GM21717 (cell line): Measurements from ENCODE around the gene IFITM2.
"Not testable (repeated sequence)": the region's sequence is repeated elsewhere in the genome, so short reads cannot be mapped to it uniquely, and the experiment has no call there.

Source experiments
- ATAC-seq: cut with Tn5 transposase; IDR thresholded peaks from one replicate; pipeline ENCODE4 v1.9.1; 2021; ENCODE audit warnings: mild to moderate bottlenecking, moderate library complexity; ENCODE audit not compliant: unreplicated experiment

The IFITM2 gene

DNA sequence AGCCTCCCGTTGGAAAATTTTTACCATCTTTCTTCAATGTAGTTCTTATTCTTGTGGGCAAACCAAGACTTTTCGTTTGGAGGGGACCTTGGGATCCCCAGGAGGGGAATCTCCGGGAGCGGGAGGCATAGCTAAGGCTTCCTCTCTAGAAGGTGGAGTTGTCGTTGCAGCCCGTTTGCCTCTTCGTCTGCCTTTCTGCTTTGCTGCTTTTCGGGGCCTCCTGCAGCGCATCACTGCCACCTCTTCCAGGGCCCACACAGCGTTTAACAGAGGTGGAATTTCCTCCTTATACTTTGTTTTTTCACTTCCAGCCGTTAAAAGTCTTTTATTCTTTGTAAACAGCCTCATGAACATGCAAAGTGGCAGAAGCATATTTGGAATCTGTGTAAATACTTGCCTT, 16.5 kb downstream of the IFITM2 start:
- ATAC-seq, result no peak

DNA sequence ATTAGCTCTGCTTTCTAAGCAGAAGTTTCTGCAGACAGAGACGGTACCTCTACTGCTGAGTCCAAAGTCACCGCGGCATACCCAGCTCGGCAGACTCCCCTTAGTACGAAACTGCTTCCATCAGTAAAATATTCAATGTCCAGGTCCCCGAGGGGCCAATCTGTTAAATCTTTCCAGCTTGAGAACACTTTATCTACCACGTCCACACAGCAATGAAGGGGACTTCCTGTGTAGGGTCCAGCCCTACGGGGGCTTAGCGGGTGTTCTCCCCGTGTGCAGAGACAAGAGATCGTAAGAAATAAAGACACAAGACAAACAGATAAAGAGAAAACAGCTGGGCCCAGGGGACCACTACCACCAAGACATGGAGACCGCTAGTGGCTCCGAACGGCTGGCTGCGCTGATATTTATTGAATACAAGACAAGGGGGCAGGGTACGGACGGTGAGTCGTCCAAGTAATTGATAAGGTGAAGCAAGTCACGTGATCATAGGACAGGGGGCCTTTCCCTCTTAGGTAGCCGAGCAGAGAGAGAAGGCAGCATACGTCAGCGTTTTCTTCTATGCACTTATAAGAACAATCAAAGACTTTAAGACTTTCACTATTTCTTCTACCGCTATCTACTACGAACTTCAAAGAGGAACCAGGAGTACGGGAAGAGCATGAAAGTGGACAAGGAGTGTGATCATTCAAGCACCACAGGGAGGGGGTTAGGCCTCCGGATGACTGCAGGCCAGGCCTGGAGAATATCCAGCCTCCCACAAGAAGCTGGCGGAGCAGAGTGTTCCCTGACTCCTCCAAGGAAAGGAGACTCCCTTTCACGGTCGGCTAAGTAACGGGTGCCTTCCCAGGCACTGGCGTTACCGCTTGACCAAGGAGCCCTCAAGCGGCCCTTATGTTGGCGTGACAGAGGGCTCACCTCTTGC, 17.2 kb downstream of the IFITM2 start:
- ATAC-seq, result not testable (repeated sequence)

DNA sequence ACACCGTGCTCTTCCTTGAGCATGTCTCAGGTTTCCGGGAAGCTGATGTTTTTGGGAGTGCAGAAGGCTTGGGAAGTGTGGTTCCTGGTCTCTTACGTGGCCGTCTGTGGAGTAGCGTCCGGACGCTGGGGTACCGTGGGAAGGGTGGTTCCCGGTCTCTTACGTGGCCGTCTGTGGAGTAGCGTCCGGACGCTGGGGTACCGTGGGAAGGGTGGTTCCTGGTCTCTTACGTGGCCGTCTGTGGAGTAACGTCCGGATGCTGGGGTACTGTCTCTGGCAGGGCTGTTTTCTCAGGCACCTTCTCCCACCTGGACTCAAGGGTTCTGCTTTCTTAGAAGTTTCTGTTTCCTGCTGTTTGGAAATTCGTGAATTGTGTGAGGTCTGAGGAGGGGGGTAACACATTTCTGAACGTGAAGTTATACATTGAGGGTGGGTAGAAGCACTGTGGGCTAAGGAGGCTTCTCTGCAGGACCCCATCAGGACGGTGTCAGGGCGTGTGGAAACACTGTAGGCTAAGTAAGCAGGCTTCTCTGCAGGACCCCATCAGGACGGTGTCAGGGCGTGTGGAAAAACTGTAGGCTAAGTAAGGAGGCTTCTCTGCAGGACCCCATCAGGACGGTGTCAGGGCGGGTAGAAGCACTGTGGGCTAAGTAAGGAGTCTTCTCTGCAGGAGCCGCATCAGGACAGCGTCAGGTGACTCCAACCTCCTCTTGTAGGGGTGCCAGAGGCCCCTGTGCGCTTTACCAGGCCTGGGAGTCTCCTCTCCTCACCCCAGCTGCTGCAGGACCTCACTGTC, 18.4 kb downstream of the IFITM2 start:
- ATAC-seq, result no peak

DNA sequence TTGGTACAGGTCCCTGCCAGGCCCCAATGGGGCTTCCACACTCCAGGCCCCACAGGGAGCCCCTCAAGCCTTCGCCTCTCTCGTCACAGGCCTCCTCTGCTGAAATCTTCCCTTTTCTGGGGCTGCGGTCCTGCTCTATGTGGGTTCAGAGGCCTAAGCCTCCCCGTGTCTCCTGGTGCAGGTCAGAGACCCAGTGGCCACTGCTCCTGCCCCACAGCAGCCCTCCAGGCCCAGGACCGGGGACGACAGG, 18.9 kb downstream of the IFITM2 start:
- ATAC-seq, result no peak

DNA sequence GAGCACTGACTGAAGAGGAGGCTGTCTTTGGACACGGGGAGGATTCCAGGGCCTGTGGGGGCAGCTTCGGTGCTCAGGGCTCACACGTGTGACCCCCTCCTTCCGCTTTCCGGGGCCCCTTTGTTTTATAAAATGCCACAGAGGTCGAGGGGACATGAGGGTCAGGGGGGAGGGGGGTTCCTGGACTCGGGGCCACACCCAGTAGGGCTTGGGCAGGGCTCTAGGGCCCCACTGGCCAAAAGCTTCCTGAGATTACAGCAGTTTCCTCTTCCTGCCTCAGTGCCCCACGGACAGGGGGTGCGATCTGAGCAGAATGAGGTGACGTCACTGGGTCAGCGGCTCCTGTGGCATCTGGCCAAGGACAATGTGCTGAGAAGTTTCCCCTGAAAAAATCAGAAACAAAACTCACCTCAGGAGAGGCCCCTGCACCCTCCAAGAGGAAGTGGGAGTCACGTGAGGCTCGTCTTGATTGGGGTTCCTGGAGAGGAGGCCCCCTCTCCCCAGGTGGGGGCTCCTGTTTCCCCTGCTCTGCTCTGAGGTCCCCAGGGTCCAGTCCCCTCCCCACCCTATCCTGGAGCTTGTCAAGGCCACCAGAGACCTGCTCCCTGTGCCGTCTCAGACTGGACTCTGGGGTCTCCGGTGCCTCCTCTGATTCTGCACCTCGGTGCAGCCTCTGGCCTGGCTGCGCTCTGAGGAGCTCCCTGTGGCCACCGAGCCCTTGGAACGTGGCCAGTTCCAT, 19.4 kb downstream of the IFITM2 start:
- ATAC-seq, result peak; percentile 55

DNA sequence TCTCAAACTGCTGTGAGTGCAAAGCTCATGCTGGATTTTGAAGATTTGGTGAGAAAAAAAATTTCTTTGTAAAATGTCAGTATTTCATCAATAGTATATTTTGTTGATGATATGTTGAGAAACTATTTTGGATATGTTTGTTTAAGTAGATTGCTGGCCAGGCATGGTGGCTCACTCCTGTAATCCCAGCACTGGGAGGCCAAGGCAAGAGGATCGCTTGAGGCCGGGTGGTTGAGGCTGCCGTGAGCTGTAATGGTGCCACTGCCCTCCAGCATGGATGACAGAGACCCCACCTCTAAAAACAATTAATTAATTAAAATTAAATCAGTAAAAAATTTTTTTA, 19.9 kb downstream of the IFITM2 start:
- no peak for ATAC-seq

DNA sequence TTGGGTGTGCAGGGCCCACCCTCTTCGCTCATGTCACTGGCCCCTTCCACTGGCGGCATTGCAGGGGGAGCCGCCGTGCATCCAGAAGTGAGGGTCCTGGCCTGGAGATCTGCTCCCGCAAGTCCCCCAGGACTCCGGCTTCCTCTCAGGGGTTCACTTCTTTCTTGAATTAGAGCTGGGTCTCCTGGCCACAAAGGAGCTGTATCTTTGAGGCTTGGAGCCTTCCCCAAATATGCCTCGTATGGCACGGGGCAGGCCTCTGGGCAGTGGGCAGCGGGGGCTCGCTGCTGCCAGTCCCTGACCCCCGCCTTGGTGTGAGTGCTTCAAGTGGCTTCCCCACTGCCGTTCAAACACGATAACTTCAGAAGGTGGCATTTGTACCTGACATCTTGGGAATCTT, 20.4 kb downstream of the IFITM2 start:
- ATAC-seq, result no peak

DNA sequence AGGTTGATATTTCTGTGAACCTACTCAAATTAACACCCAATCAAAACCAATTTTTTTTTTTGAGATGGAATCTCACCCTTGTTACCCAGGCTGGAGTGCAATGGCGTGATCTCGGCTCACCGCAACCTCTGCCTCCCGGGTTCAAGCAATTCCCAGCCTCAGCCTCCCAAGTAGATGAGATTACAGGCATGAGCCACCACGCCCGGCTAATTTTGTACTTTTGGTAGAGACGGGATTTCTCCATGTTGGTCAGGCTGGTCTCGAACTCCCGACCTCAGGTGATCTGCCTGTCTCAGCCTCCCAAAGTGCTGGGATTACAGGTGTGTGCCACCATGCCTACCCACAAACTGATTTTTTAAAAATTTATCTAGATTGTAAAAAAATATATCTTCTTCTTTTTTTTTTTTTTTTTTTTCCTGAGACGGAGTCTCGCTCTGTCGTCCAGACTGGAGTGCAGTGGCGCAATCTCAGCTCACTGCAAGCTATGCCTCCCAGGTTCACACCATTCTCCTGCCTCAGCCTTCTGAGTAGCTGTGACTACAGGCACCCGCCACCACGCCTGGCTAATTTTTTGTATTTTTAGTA, 21.0 kb downstream of the IFITM2 start:
- not testable (repeated sequence) for ATAC-seq

DNA sequence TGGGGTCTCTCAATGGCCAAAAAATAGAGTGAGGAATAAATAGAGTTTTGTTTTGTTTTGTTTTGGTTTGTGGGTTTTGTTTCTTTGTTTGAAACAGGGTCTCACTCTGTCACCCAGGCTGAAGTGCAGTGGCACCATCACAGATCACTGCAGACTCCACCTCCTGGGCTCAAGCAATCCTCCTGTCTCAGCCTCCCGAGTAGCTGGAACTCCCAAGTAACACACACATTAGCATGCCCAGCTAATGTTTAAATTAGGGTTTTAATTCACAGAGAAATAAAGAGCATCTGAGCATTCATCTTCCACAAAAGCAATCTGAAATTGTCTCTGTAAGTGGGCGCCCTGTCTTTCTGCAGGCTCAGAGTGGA, 22.3 kb downstream of the IFITM2 start:
- no peak for ATAC-seq

DNA sequence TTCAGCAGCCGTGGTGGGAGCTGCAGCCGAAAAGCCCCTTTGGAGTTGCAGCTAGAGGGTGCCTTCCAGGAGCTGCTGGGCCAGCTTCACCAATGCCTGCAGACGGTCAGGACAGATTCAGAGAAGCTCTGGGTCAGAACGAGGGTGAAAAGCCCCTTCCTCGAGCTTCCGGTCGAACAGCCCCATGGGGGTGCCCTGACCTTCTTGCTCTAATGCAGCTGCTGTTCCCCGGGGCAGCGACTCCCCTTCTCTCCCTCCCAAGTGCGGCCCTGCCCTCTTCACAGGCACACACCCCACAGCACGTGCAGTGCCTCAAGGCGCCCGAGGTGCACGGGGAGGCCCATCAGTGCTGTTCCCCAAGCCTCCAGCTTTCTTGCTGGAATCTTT, 22.7 kb downstream of the IFITM2 start:
- no peak for ATAC-seq

DNA sequence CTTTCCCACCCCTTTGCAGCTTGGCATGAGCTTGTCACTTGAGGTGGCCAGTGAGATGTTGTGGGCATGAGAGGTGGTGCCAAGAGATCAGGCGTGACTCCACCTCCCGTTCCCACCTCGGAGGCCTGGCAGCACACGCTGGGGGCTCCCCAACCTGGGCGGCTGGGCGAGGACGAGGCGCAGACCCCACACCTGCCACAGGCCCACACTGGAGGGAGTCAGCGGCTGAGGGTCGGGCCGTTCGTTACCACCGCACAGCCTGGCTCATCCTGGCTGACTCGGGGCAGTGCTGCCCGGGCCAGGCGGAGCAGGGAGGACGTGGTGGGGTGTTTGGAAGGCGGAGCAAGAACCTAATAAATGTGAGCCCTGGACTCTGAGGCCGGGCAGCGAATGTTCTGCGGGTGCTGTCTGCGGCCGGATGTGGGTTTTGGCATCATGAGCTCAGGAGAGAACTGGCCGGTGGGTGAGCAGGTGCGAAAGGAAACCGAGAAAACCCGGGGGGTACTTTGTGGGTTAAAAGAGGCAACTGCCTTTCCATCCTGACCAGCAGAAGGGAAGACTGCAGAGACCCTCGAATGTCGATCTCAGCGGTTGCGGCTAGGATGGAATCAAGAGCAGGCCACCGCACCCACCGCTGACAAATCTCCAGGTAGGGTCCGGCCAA, 23.2 kb downstream of the IFITM2 start:
- ATAC-seq, result no peak

DNA sequence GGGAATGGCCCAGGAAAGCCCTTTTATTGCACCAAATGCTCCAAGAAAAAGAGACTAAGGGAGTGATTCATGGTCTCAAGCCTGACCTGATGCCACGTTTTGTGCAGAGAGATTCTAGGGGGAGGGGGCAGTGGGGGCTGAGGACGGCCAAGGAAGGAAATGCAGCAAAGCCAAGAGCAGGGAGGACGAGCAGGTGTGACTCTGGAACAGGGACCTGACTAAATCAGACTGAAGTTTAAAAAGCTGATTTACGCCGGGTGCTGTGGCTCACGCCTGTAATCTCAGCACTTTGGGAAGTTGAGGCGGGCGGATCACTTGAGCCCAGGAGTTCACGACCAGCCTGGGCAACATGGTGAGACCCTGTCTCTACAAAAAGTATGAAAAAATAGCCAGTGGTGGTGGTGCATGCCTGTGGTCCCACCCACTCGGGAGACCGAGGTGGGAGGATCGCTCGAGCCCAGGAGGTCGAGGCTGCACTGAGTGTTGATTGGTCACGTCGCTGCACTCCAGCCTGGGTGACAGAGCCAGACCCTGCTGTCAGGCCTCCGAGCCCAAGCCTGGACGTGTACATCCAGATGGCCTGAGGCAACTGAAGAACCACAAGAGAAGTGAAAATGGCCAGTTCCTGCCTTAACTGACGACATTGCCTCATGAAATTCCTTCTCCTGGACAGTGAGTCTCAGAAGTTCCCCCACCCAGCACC, 23.9 kb downstream of the IFITM2 start:
- ATAC-seq, result no peak

DNA sequence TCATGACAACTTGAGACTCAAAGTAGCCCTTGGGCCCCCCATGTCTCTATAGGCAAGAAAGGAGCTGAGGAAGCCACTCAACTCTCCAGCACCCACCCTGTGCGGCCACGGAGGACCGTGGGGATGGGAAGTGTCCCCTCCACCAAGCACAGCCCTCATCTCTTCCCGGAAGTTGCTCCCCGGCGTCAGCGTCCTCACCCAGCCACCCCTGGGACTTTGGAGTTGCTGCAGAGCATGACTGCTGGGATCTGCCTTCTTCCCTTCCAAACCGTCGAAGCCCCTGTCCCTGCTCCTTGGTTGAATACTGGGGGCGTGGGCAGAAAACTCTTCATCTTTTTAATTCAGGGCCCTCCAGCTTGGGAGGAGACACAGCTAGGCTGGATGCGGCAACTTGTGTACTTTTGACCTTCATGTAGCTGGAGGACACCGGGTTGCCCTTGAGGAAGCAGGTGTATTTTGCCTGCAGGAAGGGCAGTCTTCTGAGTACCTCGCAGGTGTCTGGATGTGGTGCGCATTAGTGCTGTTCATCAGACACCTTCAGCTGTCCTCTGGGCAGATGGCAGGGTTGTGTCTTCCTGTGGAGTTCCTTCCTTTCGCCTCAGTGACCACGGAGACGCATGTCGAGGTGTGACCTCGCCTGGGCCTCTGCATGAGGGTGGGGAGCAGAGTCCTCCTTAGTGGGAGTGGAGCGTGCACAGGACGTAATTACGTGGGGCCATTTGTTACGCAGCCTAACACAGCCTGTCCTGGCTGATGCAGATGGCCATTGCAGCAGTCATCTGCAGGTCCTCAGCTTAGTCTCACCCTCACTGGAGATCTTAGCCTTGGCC, 25.2 kb downstream of the IFITM2 start:
- no peak for ATAC-seq

DNA sequence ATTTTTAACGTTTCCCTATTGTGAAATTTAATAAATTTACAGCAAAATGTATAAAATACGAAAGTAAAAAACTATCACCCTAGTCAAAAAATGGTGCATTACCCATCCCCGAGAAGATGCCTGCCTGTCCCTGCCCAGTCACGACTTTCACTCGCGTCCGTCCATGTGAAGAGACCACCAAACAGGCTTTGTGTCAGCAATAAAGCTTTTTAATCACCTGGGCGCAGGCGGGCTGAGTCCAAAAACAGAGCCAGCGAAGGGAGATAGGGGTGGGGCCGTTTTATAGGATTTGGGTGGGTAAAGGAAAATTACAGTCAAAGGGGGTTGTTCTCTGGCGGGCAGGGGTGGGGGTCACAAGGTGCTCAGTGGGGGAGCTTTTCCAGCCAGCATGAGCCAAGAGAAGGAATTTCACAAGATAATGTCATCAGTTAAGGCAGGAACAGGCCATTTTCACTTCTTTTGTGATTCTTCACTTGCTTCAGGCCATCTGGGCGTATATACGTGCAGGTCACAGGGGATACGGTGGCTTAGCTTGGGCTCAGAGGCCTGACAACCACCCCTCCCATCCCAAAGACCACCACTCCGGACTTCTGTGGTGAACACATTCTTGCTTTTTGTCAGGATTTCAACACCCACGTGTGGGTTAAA, 26.1 kb downstream of the IFITM2 start:
- ATAC-seq, result not testable (repeated sequence)

DNA sequence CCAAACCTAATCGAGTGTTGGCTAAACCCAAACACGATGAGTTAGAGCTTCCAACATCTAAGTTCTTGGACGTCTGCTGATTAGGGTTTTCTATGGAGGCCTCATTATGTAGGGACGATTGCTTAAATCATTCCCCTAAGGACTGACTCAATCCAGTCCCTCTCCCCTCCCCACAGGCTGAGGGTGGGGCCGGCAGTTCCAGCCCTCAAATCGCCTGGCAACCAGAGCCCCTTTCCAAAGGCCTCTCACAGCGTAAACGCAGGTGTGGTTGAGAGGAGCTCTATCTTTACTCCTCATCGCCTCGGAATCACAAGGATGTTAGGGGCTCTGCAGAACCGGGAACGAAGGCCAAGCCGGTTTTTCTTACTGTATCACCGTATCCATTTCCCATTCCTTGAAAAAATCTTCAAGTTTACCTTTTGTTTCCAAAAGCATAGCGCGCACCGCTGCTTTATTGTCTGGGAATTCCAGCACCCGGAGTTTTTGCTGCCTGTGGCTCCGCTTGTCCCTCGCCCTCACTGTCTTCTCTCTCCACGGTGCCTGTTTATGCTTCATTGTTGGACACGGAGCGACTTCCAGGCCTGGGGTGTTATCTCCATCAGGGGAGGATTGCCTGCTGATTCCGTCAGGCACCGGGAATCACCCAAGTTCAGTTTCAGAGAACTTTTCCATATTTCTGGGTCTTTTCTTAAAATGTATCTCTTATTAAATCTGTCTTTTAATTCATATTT, 26.8 kb downstream of the IFITM2 start:
- ATAC-seq, result no peak

DNA sequence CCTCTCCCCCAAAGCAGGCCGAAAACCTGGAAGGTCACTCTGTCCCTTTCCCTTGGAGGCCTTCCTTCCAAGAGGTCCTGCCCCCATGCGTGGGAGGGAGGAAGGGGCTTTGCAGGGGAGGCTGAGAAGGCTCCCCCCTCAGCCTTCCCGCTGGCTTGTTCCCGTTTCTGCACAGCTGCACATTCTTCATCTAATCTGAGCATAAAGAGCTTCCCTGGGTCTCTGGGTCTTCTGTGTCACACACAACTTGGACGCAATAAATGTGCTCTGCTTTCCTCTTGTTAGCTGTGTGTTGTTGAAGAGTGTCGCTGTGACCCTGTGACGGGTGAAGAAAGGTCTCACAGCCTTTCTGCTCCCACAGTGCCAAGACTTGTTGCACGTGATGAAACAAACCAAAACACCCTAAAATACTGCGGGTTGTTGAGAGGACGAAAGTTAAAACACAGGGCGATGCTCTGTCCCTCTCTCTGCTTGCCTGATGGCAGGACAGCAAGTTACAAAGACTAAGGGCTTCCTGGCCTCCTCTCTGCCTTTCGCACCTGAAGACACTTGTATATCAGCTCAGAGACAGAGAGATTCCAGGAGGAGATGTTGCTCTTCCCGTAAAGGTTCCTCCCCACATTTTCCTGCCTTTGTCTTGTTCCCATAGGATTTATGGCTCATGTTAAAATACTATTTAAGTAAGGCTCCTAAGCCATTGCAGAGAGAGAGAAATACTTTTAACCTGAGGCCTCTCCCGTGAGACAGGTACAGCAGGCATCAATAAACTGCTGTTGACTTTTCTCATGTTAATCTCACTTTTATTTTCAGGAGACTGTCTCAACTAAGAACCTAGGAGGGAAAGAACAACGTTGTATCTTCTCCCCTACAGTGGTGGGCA, 28.4 kb downstream of the IFITM2 start:
- no peak for ATAC-seq

DNA sequence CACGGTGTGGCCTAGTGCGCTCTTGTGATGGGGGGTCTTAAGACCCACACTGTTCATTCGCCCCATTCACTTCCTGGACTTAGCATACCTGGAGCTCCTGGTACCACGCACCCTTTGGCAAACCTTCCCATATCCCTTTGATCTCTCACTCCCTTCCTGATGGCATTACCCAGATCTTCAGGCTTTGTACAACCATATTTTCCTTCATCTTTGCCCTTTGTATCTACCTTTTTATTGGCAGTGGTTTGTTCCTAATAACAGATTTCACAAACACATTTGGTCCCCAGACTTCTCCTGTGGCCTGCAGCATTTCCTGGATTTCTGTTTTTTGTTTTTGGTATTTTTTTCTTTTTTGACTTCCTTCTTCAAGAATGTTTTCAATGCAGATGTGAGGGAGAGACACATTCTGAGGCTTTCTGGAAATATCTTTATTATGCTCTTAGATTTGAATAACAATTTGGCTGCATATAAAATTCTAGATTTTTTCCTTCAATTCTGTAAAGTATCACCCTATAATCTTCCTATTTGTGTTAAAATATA, 29.1 kb downstream of the IFITM2 start:
- no peak for ATAC-seq
